ENCODE results near the gene PGM3.

Gene PGM3

GRCh38 chr6:83182114-83182513 is 11.0 kb downstream of the PGM3 start:
- DNase-seq = no peak

GRCh38 chr6:83180426-83180950 is 12.6 kb downstream of the PGM3 start:
- no peak for DNase-seq

- DNase-seq = no peak
These were observed 16.8 kb downstream of the PGM3 start for GRCh38 chr6:83176246-83176645.

GRCh38 chr6:83169511-83169910 is 23.6 kb downstream of the PGM3 start:
- no peak for DNase-seq

- DNase-seq = no peak
These were observed 24.0 kb downstream of the PGM3 start for GRCh38 chr6:83169106-83169505.

- DNase-seq = no peak
These were observed 24.5 kb downstream of the PGM3 start for GRCh38 chr6:83168556-83168955.

- no peak for DNase-seq
These were observed 25.3 kb downstream of the PGM3 start for GRCh38 chr6:83167726-83168278.

- DNase-seq = no peak
These were observed 32.9 kb downstream of the PGM3 start for GRCh38 chr6:83160167-83160566.

- DNase-seq = no peak
These were observed 37.3 kb downstream of the PGM3 start for GRCh38 chr6:83155794-83156193.

GRCh38 chr6:83153883-83154521 is 39.1 kb downstream of the PGM3 start:
- peak; percentile 4 for DNase-seq

- DNase-seq = no peak
These were observed 40.2 kb downstream of the PGM3 start for GRCh38 chr6:83152913-83153312.

GRCh38 chr6:83151114-83151513 is 42.0 kb downstream of the PGM3 start:
- peak; percentile 9 for DNase-seq

- DNase-seq = no peak
These were observed 54.3 kb downstream of the PGM3 start for GRCh38 chr6:83138758-83139157.

- DNase-seq = no peak
These were observed 54.8 kb downstream of the PGM3 start for GRCh38 chr6:83138118-83138722.

- no peak for DNase-seq
These were observed 60.9 kb downstream of the PGM3 start for GRCh38 chr6:83132121-83132520.

GRCh38 chr6:83127976-83128375 is 65.1 kb downstream of the PGM3 start:
- no peak for DNase-seq

GRCh38 chr6:83127258-83127657 is 65.8 kb downstream of the PGM3 start:
- no peak for DNase-seq

- no peak for DNase-seq
These were observed 66.3 kb downstream of the PGM3 start for GRCh38 chr6:83126807-83127206.

GRCh38 chr6:83126223-83126622 is 66.8 kb downstream of the PGM3 start:
- no peak for DNase-seq

- DNase-seq = no peak
These were observed 67.6 kb downstream of the PGM3 start for GRCh38 chr6:83125425-83125824.

GRCh38 chr6:83124553-83124952 is 68.5 kb downstream of the PGM3 start:
- no peak for DNase-seq

- peak; percentile 33 for DNase-seq
These were observed 73.2 kb downstream of the PGM3 start for GRCh38 chr6:83119742-83120300.

GRCh38 chr6:83117802-83118201 is 75.3 kb downstream of the PGM3 start:
- DNase-seq = no peak

All from NCI-H226 (cell line).